T-cell (primary cell): ENCODE data around the gene HELZ2. TPM values are rescaled to one million over a fixed set of nuclear protein-coding genes. Genes with fewer than 3 reads are reported as not detected.

Experiments
- ATAC-seq, 4 experiments: fragments of 200-7000 bp in 3 of 4; fragments of 150-1000 bp in 1 of 4; cut with Tn5 transposase; replicated peaks in 1 of 4; 1 replicate in 3 of 4; 2 replicates in 1 of 4; pipeline ENCODE4 v1.10.0; 2021; ENCODE audit warnings: moderate library complexity in 3 of 4, mild to moderate bottlenecking in 2 of 4, moderate number of reproducible peaks in 1 of 4
- CTCF ChIA-PET, 2 donors: fragments of 300-600 bp; sonication (Branson Sonifier 250); formaldehyde crosslinking; loops; one replicate each; lab custom pipeline; 2022; ENCODE audit warnings: antibody characterized with exemption in 2 of 2; lab: Charles Lee
- POLR2A ChIA-PET, 2 donors: fragments of 300-600 bp; sonication (Branson Sonifier 250); formaldehyde crosslinking; loops; one replicate each; lab custom pipeline; 2022; ENCODE audit warnings: antibody characterized with exemption in 2 of 2; lab: Charles Lee
- DNase-seq, 35 experiments: peaks; one replicate each; pipeline versions ENCODE4 v3.0.0 to v3.0.0-alpha.2; 2013 to 2023
- H3K27ac ChIP-seq: one replicate; pipeline ENCODE4 v1.5.1; 2013; ENCODE audit warnings: low read length
- H3K27me3 ChIP-seq, 2 experiments: replicated peaks in 1 of 2; 1 replicate in 1 of 2; 2 replicates in 1 of 2; pipeline versions ENCODE4 v1.6.1 to v1.7.0; 2013; ENCODE audit warnings: low read length in 1 of 2, mixed read lengths in 1 of 2; ENCODE audit not compliant: control insufficient read depth in 2 of 2, insufficient read depth in 2 of 2; ENCODE audit errors: extremely low read depth in 1 of 2
- H3K36me3 ChIP-seq, 2 donors: 1 replicate in 1 of 2; 2 replicates in 1 of 2; pipeline versions ENCODE4 v1.6.1 to v1.7.0; 2013; ENCODE audit warnings: low read length in 1 of 2; ENCODE audit not compliant: control insufficient read depth in 2 of 2, insufficient read depth in 1 of 2; ENCODE audit errors: extremely low read depth in 1 of 2
- H3K4me1 ChIP-seq, 2 experiments: 1 replicate in 1 of 2; 2 replicates in 1 of 2; pipeline versions ENCODE4 v1.6.1 to v1.7.0; 2013; ENCODE audit warnings: low read length in 2 of 2, mixed read lengths in 1 of 2; ENCODE audit not compliant: insufficient read depth in 2 of 2, control insufficient read depth in 1 of 2; ENCODE audit errors: extremely low read depth in 1 of 2
- H3K4me3 ChIP-seq, 2 donors: 1 replicate in 1 of 2; 2 replicates in 1 of 2; pipeline versions ENCODE4 v1.5.1 to v1.7.0; 2013; ENCODE audit warnings: mild to moderate bottlenecking in 2 of 2, low read length in 1 of 2, moderate library complexity in 1 of 2; ENCODE audit not compliant: control insufficient read depth in 1 of 2; ENCODE audit errors: extremely low read depth in 1 of 2
- H3K9me3 ChIP-seq: 2 replicates; pipeline ENCODE4 v1.7.0; 2013
- H3K27ac Mint-ChIP-seq, 2 donors: one replicate each; pipeline ENCODE4 v1.8.0; 2020 to 2021; ENCODE audit warnings: mild to moderate bottlenecking in 2 of 2, mixed read lengths in 2 of 2
- H3K27me3 Mint-ChIP-seq, 2 donors: one replicate each; pipeline ENCODE4 v1.8.0; 2021 to 2022; ENCODE audit warnings: mixed read lengths in 2 of 2
- H3K36me3 Mint-ChIP-seq: one replicate; pipeline ENCODE4 v1.8.0; 2021; ENCODE audit warnings: mixed read lengths
- H3K4me1 Mint-ChIP-seq, 3 donors: one replicate each; pipeline ENCODE4 v1.8.0; 2020 to 2022; ENCODE audit warnings: mixed read lengths in 3 of 3, mild to moderate bottlenecking in 1 of 3
- H3K4me3 Mint-ChIP-seq, 3 donors: one replicate each; pipeline ENCODE4 v1.8.0; 2020 to 2022; ENCODE audit warnings: mild to moderate bottlenecking in 3 of 3, mixed read lengths in 3 of 3, moderate library complexity in 3 of 3
- H3K9me3 Mint-ChIP-seq, 3 donors: one replicate each; pipeline ENCODE4 v1.8.0; 2020 to 2022; ENCODE audit warnings: mixed read lengths in 3 of 3
- WGBS: methylation state at CpG from one replicate; pipeline ENCODE4 v1.1.5; 2013; ENCODE audit warnings: missing lambda C conversion rate; ENCODE audit not compliant: insufficient coverage; 5-methylcytosine and 5-hydroxymethylcytosine counted together
- total RNA-seq, 35 experiments: library from RNA in 6 of 35; stranded (reverse) in 6 of 35; fragments of 120-200 nt in 1 of 35; gene quantifications; one replicate each; pipeline versions ENCODE4 v1.2.1 to v1.2.4 and lab custom pipeline; 2013 to 2026

HELZ2 gene
- total RNA-seq, 5 donors from 2014 or later (not counting 1 experiment from before 2014, with no cell fraction given), result 31.6 to 73.0 (median 43.5) TPM

GRCh38 chr20:63585616-63586565 lies 11.9 kb upstream of the HELZ2 start:
- H3K27ac Mint-ChIP-seq, result no peak overlapping the region
- ATAC-seq, result no peak
- peaks cover 12 to 23% (median 14%) of the 10 kb centered on the region in 3 donors for H3K4me1 Mint-ChIP-seq
- no peaks in the 10 kb centered on the region for H3K27me3 Mint-ChIP-seq
- DNase-seq, result no peak
- H3K27me3 ChIP-seq, result peaks cover 0 to 6% of the 10 kb centered on the region in 2 experiments
- peaks cover 17% of the 10 kb centered on the region for H3K36me3 Mint-ChIP-seq
- 91% methylated on average over 18 of the region's 22 CpGs for WGBS
- H3K9me3 Mint-ChIP-seq, result no peaks in the 10 kb centered on the region
- H3K27ac ChIP-seq, result no peak overlapping the region
- CTCF ChIA-PET, result interaction anchor here in 1 of 2 donors (0.6 kb wide), 1 partner anchor 131 kb away, joined by 3 read pairs; no protein-coding TSS in a partner anchor
- H3K4me3 ChIP-seq, result no peak overlapping the region
- H3K36me3 ChIP-seq, result peaks cover 6 to 16% of the 10 kb centered on the region in 2 donors
- H3K4me1 ChIP-seq, result peaks cover 2 to 25% of the 10 kb centered on the region in 2 experiments
- H3K4me3 Mint-ChIP-seq, result no peak overlapping the region
- no peaks in the 10 kb centered on the region for H3K9me3 ChIP-seq
- POLR2A ChIA-PET, result no interaction called here

GRCh38 chr20:63582382-63583063 lies 8.5 kb upstream of the HELZ2 start:
- Histone ChIP-seq H3K27ac (no peak overlapping the region), H3K9me3 (no peaks in the 10 kb centered on the region), H3K36me3 (peaks cover 0 to 2% of the 10 kb centered on the region in 2 donors), H3K4me1 (peaks cover 1 to 19% of the 10 kb centered on the region in 2 experiments), H3K27me3 (peaks cover 0 to 25% of the 10 kb centered on the region in 2 experiments), H3K4me3 (no peak overlapping the region)
- ChIA-PET POLR2A (no interaction called here), CTCF (no interaction called here)
- no peaks in the 10 kb centered on the region for H3K9me3 Mint-ChIP-seq
- H3K4me1 Mint-ChIP-seq, result peaks cover 11 to 18% (median 12%) of the 10 kb centered on the region in 3 donors
- no peak for ATAC-seq
- whole genome bisulfite sequencing, result 95% methylated on average over 20 of the region's 23 CpGs
- H3K27ac Mint-ChIP-seq, result no peak overlapping the region
- peaks cover 4% of the 10 kb centered on the region for H3K36me3 Mint-ChIP-seq
- no peaks in the 10 kb centered on the region for H3K27me3 Mint-ChIP-seq
- H3K4me3 Mint-ChIP-seq, result no peak overlapping the region
- DNase-seq, result no peak

- Histone ChIP-seq H3K9me3 (no peaks in the 10 kb centered on the region), H3K36me3 (no peaks in the 10 kb centered on the region), H3K4me3 (no peak overlapping the region), H3K4me1 (peaks cover 0 to 13% of the 10 kb centered on the region in 2 experiments), H3K27ac (no peak overlapping the region), H3K27me3 (peaks cover 0 to 28% of the 10 kb centered on the region in 2 experiments)
- Mint-ChIP-seq H3K4me3 (no peak overlapping the region), H3K27ac (no peak overlapping the region), H3K27me3 (no peaks in the 10 kb centered on the region), H3K4me1 (peaks cover 6 to 12% (median 7%) of the 10 kb centered on the region in 3 donors), H3K9me3 (no peaks in the 10 kb centered on the region), H3K36me3 (peaks cover 3% of the 10 kb centered on the region)
- ChIA-PET POLR2A (no interaction called here), CTCF (interaction anchor here in 1 of 2 donors (0.5 to 1.1 kb wide), 3 partner anchors 43 to 61 kb away, joined by 3 to 5 read pairs (median 3); partner anchors contain the start of gene PTK6)
- DNase-seq, result peak; percentile 44 to 84 (median 75)
- peak; percentile 94 to 97 (median 96) for ATAC-seq
- 37% methylated on average over 9 of the region's 12 CpGs for WGBS
Observed at GRCh38 chr20:63580796-63581461, 6.9 kb upstream of the HELZ2 start.

GRCh38 chr20:63579017-63579694 lies 5.1 kb upstream of the HELZ2 start:
- Mint-ChIP-seq H3K27ac (no peak overlapping the region), H3K36me3 (no peaks in the 10 kb centered on the region), H3K4me1 (peaks cover 7 to 8% (median 7%) of the 10 kb centered on the region in 3 donors), H3K27me3 (no peaks in the 10 kb centered on the region), H3K9me3 (no peaks in the 10 kb centered on the region), H3K4me3 (no peak overlapping the region)
- no peaks in the 10 kb centered on the region for H3K36me3 ChIP-seq
- no peak for DNase-seq
- 74% methylated on average over 9 of the region's 19 CpGs for WGBS
- no peak overlapping the region for H3K4me3 ChIP-seq
- peaks cover 0 to 41% of the 10 kb centered on the region in 2 experiments for H3K27me3 ChIP-seq
- CTCF ChIA-PET, result no interaction called here
- H3K27ac ChIP-seq, result no peak overlapping the region
- ATAC-seq, result no peak
- H3K9me3 ChIP-seq, result no peaks in the 10 kb centered on the region
- POLR2A ChIA-PET, result no interaction called here
- peaks cover 0 to 20% of the 10 kb centered on the region in 2 experiments for H3K4me1 ChIP-seq

DNA sequence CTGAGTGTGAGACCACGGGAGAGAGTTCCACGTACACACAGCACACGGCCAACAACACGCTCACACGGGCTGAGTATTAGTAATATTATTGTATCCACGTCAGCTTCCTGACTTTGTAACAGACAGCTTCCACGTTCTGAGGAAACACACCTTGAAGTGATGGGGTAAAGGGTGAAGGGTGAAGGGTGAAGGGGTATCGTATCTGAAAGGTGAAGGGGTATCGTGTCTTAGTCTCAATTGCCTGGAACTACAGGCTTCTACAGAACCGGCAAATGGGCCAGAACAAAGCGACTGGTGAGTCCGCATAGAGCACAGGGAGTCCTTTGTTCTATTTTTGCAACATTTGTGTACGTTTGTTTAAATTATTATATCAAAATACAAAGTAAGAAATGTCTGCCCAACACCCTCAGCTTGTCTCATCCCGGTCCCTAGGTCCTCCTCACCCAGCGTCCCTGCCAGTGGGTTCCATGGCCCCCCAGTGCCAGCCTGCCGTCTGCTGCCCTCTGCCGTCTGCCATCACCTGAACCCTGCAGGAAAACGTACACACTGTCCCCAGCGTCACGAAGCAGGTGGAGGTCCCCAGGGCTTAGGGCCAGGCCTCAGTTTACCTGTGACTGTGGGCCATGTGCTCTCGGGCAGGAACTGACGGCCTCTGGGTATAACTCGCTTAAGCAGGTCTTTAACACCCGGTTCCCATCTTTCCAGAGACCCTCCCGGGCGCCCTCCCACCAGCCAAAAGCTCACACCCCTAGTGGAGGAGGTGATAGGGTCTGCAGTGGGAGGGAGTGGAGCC lies 4.4 kb upstream of the HELZ2 start:
- ChIA-PET CTCF (interaction anchor here in 1 of 2 donors (0.6 kb wide), 1 partner anchor 36 kb away, joined by 4 read pairs; no protein-coding TSS in a partner anchor), POLR2A (no interaction called here)
- H3K4me3 ChIP-seq, result no peak overlapping the region
- H3K9me3 Mint-ChIP-seq, result no peaks in the 10 kb centered on the region
- WGBS, result 77% methylated on average over 15 of the region's 26 CpGs
- H3K36me3 Mint-ChIP-seq, result no peaks in the 10 kb centered on the region
- ATAC-seq, result no peak
- no peak overlapping the region for H3K27ac ChIP-seq
- no peaks in the 10 kb centered on the region for H3K27me3 Mint-ChIP-seq
- peaks cover 0 to 25% of the 10 kb centered on the region in 2 experiments for H3K4me1 ChIP-seq
- H3K9me3 ChIP-seq, result no peaks in the 10 kb centered on the region
- no peak overlapping the region for H3K4me3 Mint-ChIP-seq
- H3K4me1 Mint-ChIP-seq, result peaks cover 7 to 8% (median 7%) of the 10 kb centered on the region in 3 donors
- no peak overlapping the region for H3K27ac Mint-ChIP-seq
- H3K27me3 ChIP-seq, result peaks cover 0 to 43% of the 10 kb centered on the region in 2 experiments
- H3K36me3 ChIP-seq, result no peaks in the 10 kb centered on the region
- DNase-seq, result no peak
